ENCODE results near the gene FAM120A.

FAM120A gene

GRCh38 chr9:93483497-93483896, 32.0 kb downstream of the FAM120A start:
- TF ChIP-seq POLR2AphosphoS5 (IDR thresholded peaks at IDR 0.05; ENCODE audit: low read depth, low read length), result no peak
- TF ChIP-seq SIN3A (IDR thresholded peaks at IDR 0.05; ENCODE audit: borderline replicate concordance, insufficient read depth, low read length), result no peak
- TF ChIP-seq FOXP2 (optimal IDR thresholded peaks at IDR 0.05; ENCODE audit: borderline replicate concordance, extremely low read depth, extremely low read length, insufficient read depth), result no peak
- TF ChIP-seq TAF1 (IDR thresholded peaks at IDR 0.05; ENCODE audit: borderline replicate concordance, insufficient read depth, low read length), result no peak
- no peak for TF ChIP-seq REST (IDR thresholded peaks at IDR 0.05; ENCODE audit: insufficient read depth in 1 of 2, low read depth in 2 of 2, low read length in 2 of 2)

- TF ChIP-seq FOXP2 (optimal IDR thresholded peaks at IDR 0.05; ENCODE audit: borderline replicate concordance, extremely low read depth, extremely low read length, insufficient read depth), result no peak
- TF ChIP-seq SIN3A (IDR thresholded peaks at IDR 0.05; ENCODE audit: borderline replicate concordance, insufficient read depth, low read length), result no peak
- TF ChIP-seq POLR2AphosphoS5 (IDR thresholded peaks at IDR 0.05; ENCODE audit: low read depth, low read length), result no peak
- TF ChIP-seq TAF1 (IDR thresholded peaks at IDR 0.05; ENCODE audit: borderline replicate concordance, insufficient read depth, low read length), result no peak
- TF ChIP-seq REST (IDR thresholded peaks at IDR 0.05; ENCODE audit: insufficient read depth in 1 of 2, low read depth in 2 of 2, low read length in 2 of 2), result no peak
Observed at GRCh38 chr9:93486268-93486667, 34.8 kb downstream of the FAM120A start.

- TF ChIP-seq POLR2AphosphoS5 (IDR thresholded peaks at IDR 0.05; ENCODE audit: low read depth, low read length) (no peak), SIN3A (IDR thresholded peaks at IDR 0.05; ENCODE audit: borderline replicate concordance, insufficient read depth, low read length) (no peak), TAF1 (IDR thresholded peaks at IDR 0.05; ENCODE audit: borderline replicate concordance, insufficient read depth, low read length) (no peak), FOXP2 (optimal IDR thresholded peaks at IDR 0.05; ENCODE audit: borderline replicate concordance, extremely low read depth, extremely low read length, insufficient read depth) (no peak), REST (IDR thresholded peaks at IDR 0.05; ENCODE audit: insufficient read depth in 1 of 2, low read depth in 2 of 2, low read length in 2 of 2) (no peak)
Observed at GRCh38 chr9:93488244-93488643, 36.8 kb downstream of the FAM120A start.

- TF ChIP-seq SIN3A (IDR thresholded peaks at IDR 0.05; ENCODE audit: borderline replicate concordance, insufficient read depth, low read length) (no peak), REST (IDR thresholded peaks at IDR 0.05; ENCODE audit: insufficient read depth in 1 of 2, low read depth in 2 of 2, low read length in 2 of 2) (no peak), TAF1 (IDR thresholded peaks at IDR 0.05; ENCODE audit: borderline replicate concordance, insufficient read depth, low read length) (no peak), POLR2AphosphoS5 (IDR thresholded peaks at IDR 0.05; ENCODE audit: low read depth, low read length) (no peak), FOXP2 (optimal IDR thresholded peaks at IDR 0.05; ENCODE audit: borderline replicate concordance, extremely low read depth, extremely low read length, insufficient read depth) (no peak)
Observed at GRCh38 chr9:93491593-93492232, 40.2 kb downstream of the FAM120A start.

All from PFSK-1 (cell line).